SH-SY5Y (cell line): Measurements from ENCODE around the gene SATB1.

ENCODE experiments used
- GATA2 ChIP-seq: IDR thresholded peaks from 2 replicates; pipeline ENCODE4 v1.6.1; 2011; ENCODE audit warnings: mild to moderate bottlenecking, low read depth, low read length
- GATA3 ChIP-seq: IDR thresholded peaks from 2 replicates; pipeline ENCODE4 v1.6.1; 2011; ENCODE audit warnings: low read depth, mild to moderate bottlenecking, low read length, moderate library complexity

- TF ChIP-seq GATA2 (0 out of 2 replicates have a peak, but pooled peaks have one; percentile 5), GATA3 (no peak)
Observed at GRCh38 chr3:18445401-18446148, 20.4 kb upstream of the SATB1 start.
